ENCODE measurements around the gene TNFRSF12A. TPM values are rescaled to one million over a fixed set of nuclear protein-coding genes. Genes with fewer than 3 reads are reported as not detected.

TNFRSF12A gene
- total RNA-seq (2022) (62.5 and 66.4 TPM in 2 replicates), Bru-seq, nascent RNA (percentile 76 among the genes with signal in this experiment), BruChase-seq, experiment 1, labeled RNA remaining after a 2-hour chase (percentile 92 among the genes with signal in this experiment), BruChase-seq, experiment 2, labeled RNA remaining after a 6-hour chase (percentile 74 among the genes with signal in this experiment)
- long read RNA-seq, transcript TNFRSF12A-201 (4 exons, 1,033 nt): major isoform, 147 of 179 reads
- long read RNA-seq, transcript TNFRSF12A-202 (3 exons, 881 nt): minor isoform, 17 of 179 reads
- long read RNA-seq, partial matches to known transcripts: 8 of 179 reads
- long read RNA-seq, other reads (novel, unspliced or antisense): 3 of 179 reads

- no peaks in the 10 kb centered on the region for H3K9me3 Mint-ChIP-seq (ENCODE audit: unreplicated experiment)
- H3K27me3 Mint-ChIP-seq (ENCODE audit: insufficient read depth, unreplicated experiment): no peaks in the 10 kb centered on the region
- peak within 1 kb of the TSS; percentile 89 for H3K27ac Mint-ChIP-seq (ENCODE audit: unreplicated experiment)
- Histone ChIP-seq H3K27me3 (replicated peaks; ENCODE audit: control insufficient read depth, insufficient read depth, low read length) (no peaks in the 10 kb centered on the region), H3K9me3 (no peaks in the 10 kb centered on the region), H3K4me3 (ENCODE audit: low read depth, low read length) (peak within 1 kb of the TSS; percentile 52), H3K36me3 (ENCODE audit: control insufficient read depth, insufficient read depth, low read length) (0 out of 2 replicates have a peak, but pooled peaks cover 2% of the 10 kb centered on the region), H3K4me1 (peaks cover 43% of the 10 kb centered on the region)
- POLR2A ChIA-PET: interaction anchor here (0.6 to 5.8 kb wide), 8 partner anchors 10 to 115 kb away, joined by 3 to 83 read pairs (median 5); partner anchors contain the start of gene ZNF213
- peak within 1 kb of the TSS; percentile 72 for H3K4me3 Mint-ChIP-seq (ENCODE audit: unreplicated experiment)
- DNase-seq: peak; percentile 79 to 83
- intact Hi-C loops (cut with micrococcal nuclease; ENCODE audit: unreplicated experiment): loop anchor here (1.0 kb wide), 1 partner anchor 10 kb away; no protein-coding TSS in a partner anchor
- BruUV-seq (replicated peaks): no TSS peak
- H3K36me3 Mint-ChIP-seq (ENCODE audit: insufficient read depth, unreplicated experiment): peaks cover 53% of the 10 kb centered on the region
- H3K4me1 Mint-ChIP-seq (ENCODE audit: low read depth, unreplicated experiment): peaks cover 17% of the 10 kb centered on the region
- CTCF ChIA-PET: interaction anchor here (0.5 to 6.9 kb wide), 11 partner anchors 8 to 161 kb away, joined by 3 to 113 read pairs (median 4); partner anchors contain the start of gene BICDL2
- no peak for TF ChIP-seq CTCF (IDR thresholded peaks at IDR 0.05; ENCODE audit: insufficient read depth in 1 of 2, low read depth in 1 of 2, low read length in 1 of 2, severe bottlenecking in 1 of 2, unreplicated experiment in 1 of 2)
Observed at GRCh38 chr16:3020247-3020603, at the start of gene TNFRSF12A. Gene TNFRSF12A, plus strand, starts transcription at chr16:3020368. Its CDS starts 30 bp downstream, at chr16:3020398.

- H3K4me3 ChIP-seq (ENCODE audit: low read depth, low read length): peak overlapping the region; percentile 82
- BruUV-seq (replicated peaks): no TSS peak
- CTCF ChIA-PET: interaction anchor here (0.6 to 1.5 kb wide), 7 partner anchors 9 to 165 kb away, joined by 3 to 10 read pairs (median 4); partner anchors contain the start of gene PKMYT1
- no peaks in the 10 kb centered on the region for H3K9me3 Mint-ChIP-seq (ENCODE audit: unreplicated experiment)
- H3K36me3 ChIP-seq (ENCODE audit: control insufficient read depth, insufficient read depth, low read length): no peaks in the 10 kb centered on the region
- POLR2A ChIA-PET: no interaction called here
- H3K4me1 Mint-ChIP-seq (ENCODE audit: low read depth, unreplicated experiment): no peaks in the 10 kb centered on the region
- H3K27me3 ChIP-seq (replicated peaks; ENCODE audit: control insufficient read depth, insufficient read depth, low read length): no peaks in the 10 kb centered on the region
- peaks cover 41% of the 10 kb centered on the region for H3K36me3 Mint-ChIP-seq (ENCODE audit: insufficient read depth, unreplicated experiment)
- no peaks in the 10 kb centered on the region for H3K27me3 Mint-ChIP-seq (ENCODE audit: insufficient read depth, unreplicated experiment)
- H3K27ac Mint-ChIP-seq (ENCODE audit: unreplicated experiment): no peak overlapping the region
- intact Hi-C loops (cut with micrococcal nuclease; ENCODE audit: unreplicated experiment): no loop called here
- H3K9me3 ChIP-seq: no peaks in the 10 kb centered on the region
- peak in 1 of 2 experiments; percentile 32 for DNase-seq
- H3K4me1 ChIP-seq: peaks cover 11% of the 10 kb centered on the region
- no peak for TF ChIP-seq CTCF (IDR thresholded peaks at IDR 0.05; ENCODE audit: insufficient read depth in 1 of 2, low read depth in 1 of 2, low read length in 1 of 2, severe bottlenecking in 1 of 2, unreplicated experiment in 1 of 2)
- H3K4me3 Mint-ChIP-seq (ENCODE audit: unreplicated experiment): peak overlapping the region; percentile 64
Observed at GRCh38 chr16:2970563-2970962, 49.6 kb upstream of the TNFRSF12A start.

GRCh38 chr16:2971134-2971984 is 48.8 kb upstream of the TNFRSF12A start:
- Mint-ChIP-seq H3K4me1 (ENCODE audit: low read depth, unreplicated experiment) (no peaks in the 10 kb centered on the region), H3K9me3 (ENCODE audit: unreplicated experiment) (no peaks in the 10 kb centered on the region), H3K27ac (ENCODE audit: unreplicated experiment) (peak overlapping the region; percentile 31), H3K4me3 (ENCODE audit: unreplicated experiment) (peak overlapping the region; percentile 64), H3K27me3 (ENCODE audit: insufficient read depth, unreplicated experiment) (no peaks in the 10 kb centered on the region), H3K36me3 (ENCODE audit: insufficient read depth, unreplicated experiment) (peaks cover 47% of the 10 kb centered on the region)
- POLR2A ChIA-PET: no interaction called here
- Histone ChIP-seq H3K9me3 (no peaks in the 10 kb centered on the region), H3K4me3 (ENCODE audit: low read depth, low read length) (no peak overlapping the region), H3K36me3 (ENCODE audit: control insufficient read depth, insufficient read depth, low read length) (no peaks in the 10 kb centered on the region), H3K27me3 (replicated peaks; ENCODE audit: control insufficient read depth, insufficient read depth, low read length) (no peaks in the 10 kb centered on the region), H3K4me1 (peaks cover 11% of the 10 kb centered on the region)
- DNase-seq: peak in 1 of 2 experiments; percentile 36
- no peak for TF ChIP-seq CTCF (IDR thresholded peaks at IDR 0.05; ENCODE audit: insufficient read depth in 1 of 2, low read depth in 1 of 2, low read length in 1 of 2, severe bottlenecking in 1 of 2, unreplicated experiment in 1 of 2)
- CTCF ChIA-PET: interaction anchor here (0.7 kb wide), 1 partner anchor 42 kb away, joined by 3 read pairs; no protein-coding TSS in a partner anchor
- BruUV-seq (replicated peaks): no TSS peak
- intact Hi-C loops (cut with micrococcal nuclease; ENCODE audit: unreplicated experiment): no loop called here

Data from Caco-2 (cell line).